ENCODE measurements around the gene PPM1B.
"Not testable (repeated sequence)": the region's sequence is repeated elsewhere in the genome, so short reads cannot be mapped to it uniquely, and the experiment has no call there.

Gene PPM1B

GRCh38 chr2:44168681-44169154 is at the start of gene PPM1B:
Gene PPM1B (plus strand): TSS chr2:44168875. CDS start chr2:44201200, 32,325 bp downstream.
- peak; percentile 98 to 99 for DNase-seq (ENCODE audit: low read depth in 2 of 2)

- no peak for DNase-seq (ENCODE audit: low read depth in 2 of 2)
Measured at GRCh38 chr2:44119878-44120277, 48.8 kb upstream of the PPM1B start.

DNA sequence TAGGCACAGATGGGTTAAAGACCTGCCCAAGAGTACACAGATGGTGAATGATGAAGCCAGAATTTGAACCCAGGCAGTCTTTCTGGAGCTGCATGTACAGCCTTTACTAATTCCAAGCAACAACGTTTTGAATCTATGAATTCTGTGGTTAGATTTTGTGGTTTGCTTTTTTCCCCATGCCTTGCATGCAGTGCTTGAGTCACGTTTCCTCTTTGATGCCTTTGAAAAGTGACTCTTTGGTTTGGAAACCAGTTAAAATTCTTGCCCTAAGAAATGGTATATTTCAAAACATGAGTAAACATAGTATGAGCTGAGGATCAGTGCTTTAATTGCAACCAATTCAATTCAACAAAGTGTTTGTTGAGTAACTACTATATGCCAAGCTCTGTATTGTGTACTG is 48.2 kb upstream of the PPM1B start:
- peak in 1 of 2 donors; percentile 18 for DNase-seq (ENCODE audit: low read depth in 2 of 2)

- DNase-seq (ENCODE audit: low read depth in 2 of 2), result no peak
Measured at GRCh38 chr2:44121899-44122298, 46.8 kb upstream of the PPM1B start.

DNA sequence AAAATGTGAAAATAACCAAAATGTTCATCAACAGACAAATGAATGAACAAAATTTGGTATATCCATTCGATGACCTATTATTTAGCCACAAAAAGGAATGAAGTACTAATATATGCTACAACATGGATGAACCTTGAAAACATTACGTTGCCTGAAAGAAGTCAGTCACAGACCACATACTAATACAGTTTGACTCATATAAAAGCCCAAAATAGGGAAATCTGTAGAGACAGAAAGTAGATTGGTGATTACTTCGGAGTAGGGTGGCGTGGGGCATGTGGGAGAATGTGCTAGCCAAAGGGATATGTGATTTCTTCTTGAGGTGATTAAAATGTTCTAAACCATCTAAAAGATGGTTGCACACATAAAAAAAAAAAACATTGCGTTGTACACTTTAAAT is 44.2 kb upstream of the PPM1B start:
- DNase-seq (ENCODE audit: low read depth in 2 of 2), result no peak

DNA sequence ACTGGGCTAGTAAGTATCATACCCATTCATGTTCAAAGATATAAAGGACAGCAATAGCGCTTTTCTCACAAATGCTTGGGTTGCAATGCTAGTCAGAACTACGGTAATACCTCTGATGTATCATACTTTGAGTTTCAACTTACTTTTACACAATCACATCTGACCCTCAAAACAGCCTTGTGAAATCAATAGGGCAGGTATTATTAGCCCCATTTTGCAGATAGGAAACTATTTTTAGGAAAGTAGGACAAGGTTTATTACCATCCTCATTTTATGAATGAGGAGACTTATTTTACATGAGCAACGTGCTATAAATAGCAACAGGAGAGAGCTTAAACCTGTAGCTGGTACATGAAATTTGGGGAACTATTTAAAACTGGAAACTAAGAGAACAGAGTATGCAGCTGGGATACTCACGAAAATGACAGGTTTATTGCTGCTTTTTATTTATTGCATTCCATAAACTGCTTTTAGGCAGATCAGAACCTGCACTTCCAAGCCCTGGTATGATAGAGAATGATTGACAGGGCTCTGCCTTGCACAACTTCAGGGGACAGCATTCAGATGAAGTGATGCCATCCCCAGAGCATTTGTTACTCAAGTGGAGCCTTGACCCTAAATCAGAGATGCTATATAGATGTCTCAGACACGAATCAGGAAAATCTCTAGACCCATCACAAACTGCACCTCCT is 42.4 kb upstream of the PPM1B start:
- DNase-seq (ENCODE audit: low read depth in 2 of 2), result no peak

DNA sequence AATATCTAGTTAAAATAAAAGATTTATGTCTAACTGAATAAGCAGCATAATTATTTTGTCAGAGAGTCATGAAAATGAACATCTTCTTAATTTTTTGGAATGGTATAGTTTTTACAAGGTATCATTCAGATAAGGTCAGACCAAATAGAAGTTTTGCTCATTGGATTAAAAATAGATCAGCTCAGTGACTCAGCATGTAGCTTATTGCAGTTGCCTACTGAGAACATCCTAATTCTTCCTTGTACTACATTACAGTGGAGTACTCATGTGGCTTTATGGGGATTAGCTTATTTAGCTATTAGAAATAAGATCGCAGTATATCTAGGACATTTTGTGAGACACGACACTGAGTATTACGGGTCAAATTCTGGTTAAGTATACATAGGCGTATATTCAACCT is 38.2 kb upstream of the PPM1B start:
- no peak for DNase-seq (ENCODE audit: low read depth in 2 of 2)

DNA sequence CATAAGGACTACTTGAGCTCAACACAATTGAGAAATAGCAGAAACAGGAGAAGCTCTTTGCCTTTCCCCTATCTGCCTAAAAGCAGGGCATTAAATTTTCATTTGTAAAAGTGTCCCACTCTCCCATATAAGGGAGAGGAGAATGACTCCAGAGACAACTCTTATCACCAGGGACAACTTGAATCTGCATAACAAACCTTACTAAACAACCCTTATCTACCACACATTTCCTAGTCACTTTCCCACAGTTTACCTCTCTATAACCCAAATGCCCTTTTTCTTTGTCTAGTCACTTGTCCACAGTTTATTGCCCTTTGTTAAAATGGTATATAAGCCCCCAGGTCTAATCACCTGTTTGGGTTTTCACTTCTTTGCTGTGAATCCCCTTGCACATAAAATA is 37.5 kb upstream of the PPM1B start:
- no peak for DNase-seq (ENCODE audit: low read depth in 2 of 2)

DNA sequence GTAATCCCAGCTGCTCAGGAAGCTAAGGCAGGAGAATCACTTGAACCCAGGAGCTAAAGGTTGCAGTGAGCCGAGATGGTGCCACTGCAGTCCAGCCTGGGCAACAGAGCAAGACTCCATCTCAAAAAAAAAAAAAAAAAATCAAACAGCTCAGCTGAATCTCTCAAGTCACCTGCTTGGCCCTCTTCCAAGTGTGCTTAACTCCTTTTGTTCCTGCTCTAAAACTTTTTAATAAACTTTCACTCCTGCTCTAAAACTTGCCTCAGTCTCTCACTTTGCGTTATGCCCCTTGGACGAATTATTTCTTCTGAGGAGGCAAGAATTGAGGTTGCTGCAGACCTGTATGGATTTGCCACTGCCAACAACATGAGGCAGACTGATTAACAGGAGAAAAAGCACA is 35.1 kb upstream of the PPM1B start:
- not testable (repeated sequence) for DNase-seq (ENCODE audit: low read depth in 2 of 2)

DNA sequence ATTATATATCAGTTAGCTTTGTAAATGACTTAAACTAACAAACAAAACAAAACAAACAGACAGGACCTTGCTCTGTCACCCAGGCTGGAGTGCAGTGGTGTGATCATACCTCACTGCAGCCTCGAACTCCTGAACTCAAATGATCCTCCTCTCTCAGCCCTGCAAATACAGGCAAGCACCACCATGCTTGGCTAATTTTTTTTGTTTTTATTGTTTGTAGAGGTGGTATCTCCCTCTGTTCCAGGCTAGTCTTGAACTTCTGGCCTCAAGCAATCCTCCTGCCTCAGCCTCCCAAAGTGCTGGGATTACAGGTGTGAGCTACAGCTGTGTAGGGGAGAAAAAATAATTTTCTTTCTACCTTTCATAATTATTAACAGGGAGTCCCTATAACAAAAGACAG is 33.8 kb upstream of the PPM1B start:
- no peak for DNase-seq (ENCODE audit: low read depth in 2 of 2)

DNA sequence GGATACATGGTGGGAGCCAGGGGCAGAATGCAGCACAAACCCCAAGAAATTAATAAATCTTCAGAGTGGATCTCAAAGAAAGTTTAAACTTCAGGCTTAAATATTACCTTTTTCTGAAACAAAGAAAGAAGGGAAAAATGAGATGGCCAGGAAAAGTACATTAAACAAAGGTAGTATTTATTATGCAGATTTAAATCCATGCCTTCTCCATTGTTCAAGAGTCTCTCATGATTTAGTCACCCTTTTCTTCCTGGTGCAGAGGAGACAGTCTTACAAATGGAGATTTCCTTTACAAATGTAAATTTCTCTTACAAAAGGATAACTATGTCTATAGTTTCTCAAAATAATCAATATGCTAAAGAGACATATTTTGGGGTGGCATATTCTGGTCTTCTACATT is 33.4 kb upstream of the PPM1B start:
- no peak for DNase-seq (ENCODE audit: low read depth in 2 of 2)

GRCh38 chr2:44135771-44136170 is 32.9 kb upstream of the PPM1B start:
- DNase-seq (ENCODE audit: low read depth in 2 of 2), result no peak

DNA sequence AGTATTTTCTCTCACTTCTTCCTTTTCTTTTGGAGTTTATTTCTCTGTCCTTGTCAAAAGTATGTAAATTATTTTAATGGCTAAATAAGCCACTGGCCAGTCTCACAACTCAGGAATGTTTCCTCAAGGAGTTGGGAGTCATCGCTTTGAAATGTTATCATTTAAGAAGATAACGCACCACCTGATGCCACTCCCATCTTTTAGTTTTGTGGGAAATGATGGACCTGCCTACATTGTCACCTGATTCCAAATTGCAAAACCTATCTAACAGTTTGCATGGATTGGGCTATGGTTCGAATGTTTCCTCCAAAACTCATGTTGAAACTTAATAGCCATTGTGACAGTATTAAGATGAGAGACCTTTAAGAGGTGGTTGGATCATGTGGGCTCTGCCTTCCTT is 32.4 kb upstream of the PPM1B start:
- no peak for DNase-seq (ENCODE audit: low read depth in 2 of 2)

GRCh38 chr2:44137048-44137447 is 31.6 kb upstream of the PPM1B start:
- DNase-seq (ENCODE audit: low read depth in 2 of 2), result no peak

- no peak for DNase-seq (ENCODE audit: low read depth in 2 of 2)
Measured at GRCh38 chr2:44137872-44138551, 30.7 kb upstream of the PPM1B start.

GRCh38 chr2:44139741-44140140 is 28.9 kb upstream of the PPM1B start:
- DNase-seq (ENCODE audit: low read depth in 2 of 2), result no peak

DNA sequence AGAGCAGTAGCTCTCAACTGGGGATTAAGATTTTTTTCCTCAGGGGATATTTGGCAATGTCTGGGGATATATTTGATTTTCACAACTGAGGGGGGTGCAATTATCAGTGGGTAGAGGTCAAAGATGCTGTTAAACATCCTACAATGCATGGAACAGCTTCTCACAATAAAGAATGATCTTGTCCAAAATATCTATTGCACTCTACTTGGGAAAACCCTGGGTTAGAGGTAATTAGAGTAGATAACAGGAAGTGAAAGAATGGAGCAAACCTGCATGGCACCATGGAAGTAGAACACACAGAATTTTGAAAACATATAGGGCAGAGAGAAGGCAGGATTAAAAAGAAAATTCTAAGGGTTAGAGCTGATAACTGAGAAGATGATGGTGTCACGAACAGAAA is 26.4 kb upstream of the PPM1B start:
- no peak for DNase-seq (ENCODE audit: low read depth in 2 of 2)

GRCh38 chr2:44143701-44144100 is 25.0 kb upstream of the PPM1B start:
- DNase-seq (ENCODE audit: low read depth in 2 of 2), result no peak

GRCh38 chr2:44148999-44149398 is 19.7 kb upstream of the PPM1B start:
- DNase-seq (ENCODE audit: low read depth in 2 of 2), result no peak

DNA sequence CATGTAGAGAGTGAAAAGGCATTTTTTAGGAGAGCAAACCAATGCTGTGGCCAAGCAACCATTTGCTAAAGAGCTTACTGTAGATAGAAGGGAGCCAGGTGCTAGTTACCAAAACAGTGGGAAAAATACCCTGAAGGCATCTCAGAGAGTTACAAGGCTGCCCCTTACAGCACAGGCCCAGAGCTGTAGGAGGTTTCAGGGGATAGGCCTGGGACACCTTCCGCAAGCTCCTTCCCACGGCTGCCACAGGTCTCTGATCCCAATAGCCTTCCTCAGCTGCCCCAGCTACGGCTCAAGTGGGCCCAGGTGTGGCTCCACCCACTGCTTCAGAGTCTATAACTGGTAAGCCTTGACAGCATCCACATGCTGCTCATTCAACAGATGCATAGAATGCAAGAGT is 18.2 kb upstream of the PPM1B start:
- DNase-seq (ENCODE audit: low read depth in 2 of 2), result no peak

GRCh38 chr2:44152865-44153669 is 15.6 kb upstream of the PPM1B start:
- no peak for DNase-seq (ENCODE audit: low read depth in 2 of 2)

DNA sequence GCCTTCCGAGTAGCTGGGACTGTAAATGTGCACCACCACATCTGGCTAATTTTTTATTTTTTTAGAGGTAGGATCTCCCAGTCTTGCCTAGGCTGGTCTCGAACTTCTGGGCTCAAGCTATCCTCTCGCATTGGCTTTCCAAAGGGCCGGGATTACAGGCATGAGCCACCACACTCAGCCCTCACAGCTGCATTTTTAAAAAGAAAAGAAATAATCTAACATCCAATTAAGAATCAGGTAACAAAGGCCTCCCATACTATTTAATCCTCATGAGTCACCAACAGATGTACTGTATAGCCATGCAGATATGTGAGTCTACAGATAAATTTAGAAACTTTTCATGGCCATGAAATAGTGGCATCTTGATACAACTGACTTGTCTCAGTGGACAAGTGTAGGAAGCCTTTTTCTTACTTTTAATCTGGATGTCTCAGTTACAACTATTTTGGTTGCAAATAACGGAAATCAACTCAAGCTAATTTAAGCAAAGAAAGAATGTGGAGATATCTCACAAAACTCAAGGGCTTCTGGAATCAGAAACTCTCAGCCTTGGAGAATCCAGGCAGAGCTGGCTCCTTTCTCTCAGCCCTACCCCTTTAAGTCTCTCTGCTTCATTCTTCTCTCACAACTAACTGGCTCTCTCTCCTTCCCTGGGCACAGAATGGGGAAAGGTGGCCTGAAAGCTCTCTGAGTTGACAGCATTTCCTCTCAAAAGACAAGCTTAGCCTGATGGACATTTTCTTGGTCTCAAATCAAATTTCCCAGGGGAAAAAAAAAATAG is 12.8 kb upstream of the PPM1B start:
- DNase-seq (ENCODE audit: low read depth in 2 of 2), result no peak
